Liver (tissue), 9 donors: ENCODE data around the gene CD68. TPM values are rescaled to one million over a fixed set of nuclear protein-coding genes. Genes with fewer than 3 reads are reported as not detected.
A peak's percentile ranks its signal among the peaks of the same experiment; 100 is the strongest.

Experiments used
- DNase-seq: peaks from one replicate; pipeline ENCODE4 v3.0.0-alpha.2; 2017; ENCODE audit warnings: low spot score
- H3K27ac ChIP-seq, 2 donors: one replicate each; pipeline ENCODE4 v1.7.0; 2013; ENCODE audit warnings: inconsistent platforms in 2 of 2, low read length in 2 of 2, control low read depth in 1 of 2, low read depth in 1 of 2, mild to moderate bottlenecking in 1 of 2
- H3K27me3 ChIP-seq, 4 donors: one replicate each; pipeline versions ENCODE4 v1.6.1 to v1.7.0; 2013; ENCODE audit warnings: low read length in 3 of 4, inconsistent platforms in 1 of 4, mild to moderate bottlenecking in 1 of 4, moderate library complexity in 1 of 4; ENCODE audit not compliant: control insufficient read depth in 4 of 4, insufficient read depth in 4 of 4
- H3K36me3 ChIP-seq, 4 donors: one replicate each; pipeline versions ENCODE4 v1.6.1 to v1.7.0; 2013; ENCODE audit warnings: low read length in 3 of 4, mild to moderate bottlenecking in 3 of 4, low read depth in 1 of 4, moderate library complexity in 1 of 4; ENCODE audit not compliant: control insufficient read depth in 4 of 4, insufficient read depth in 3 of 4
- H3K4me1 ChIP-seq, 4 donors: one replicate each; pipeline versions ENCODE4 v1.6.1 to v1.7.0; 2013; ENCODE audit warnings: low read length in 3 of 4, mild to moderate bottlenecking in 3 of 4, moderate library complexity in 1 of 4; ENCODE audit not compliant: control insufficient read depth in 4 of 4, insufficient read depth in 4 of 4
- H3K4me3 ChIP-seq, 3 donors: one replicate each; pipeline versions ENCODE4 v1.6.1 to v1.7.0; 2013; ENCODE audit warnings: low read length in 3 of 3, control low read depth in 1 of 3, low read depth in 1 of 3, mild to moderate bottlenecking in 1 of 3
- H3K9ac ChIP-seq, 2 donors: one replicate each; pipeline ENCODE4 v1.7.0; 2013; ENCODE audit warnings: low read length in 2 of 2, mild to moderate bottlenecking in 2 of 2, moderate library complexity in 2 of 2, control low read depth in 1 of 2, low read depth in 1 of 2
- H3K9me3 ChIP-seq, 4 donors: one replicate each; pipeline versions ENCODE4 v1.6.1 to v1.7.0; 2013; ENCODE audit warnings: low read length in 3 of 4; ENCODE audit not compliant: control insufficient read depth in 4 of 4
- FOXA1 ChIP-seq: IDR thresholded peaks from 2 replicates; pipeline ENCODE4 v1.6.1; 2016; ENCODE audit warnings: antibody characterized with exemption
- FOXA2 ChIP-seq: IDR thresholded peaks from 2 replicates; pipeline ENCODE4 v1.6.1; 2016; ENCODE audit warnings: antibody characterized with exemption
- HNF4A ChIP-seq, 2 donors: conservative IDR thresholded peaks; 2 replicates each; pipeline ENCODE4 v1.6.1; 2016; ENCODE audit warnings: antibody characterized with exemption in 2 of 2, mild to moderate bottlenecking in 2 of 2
- HNF4G ChIP-seq: IDR thresholded peaks from 2 replicates; pipeline ENCODE4 v1.6.1; 2016; ENCODE audit warnings: antibody characterized with exemption
- JUND ChIP-seq, 2 donors: IDR thresholded peaks; 2 replicates each; pipeline ENCODE4 v1.6.1; 2016; ENCODE audit warnings: antibody characterized with exemption in 2 of 2
- NR2F2 ChIP-seq: IDR thresholded peaks from 2 replicates; pipeline ENCODE4 v1.6.1; 2016; ENCODE audit warnings: antibody characterized with exemption
- RAD21 ChIP-seq, 2 donors: IDR thresholded peaks; 2 replicates each; pipeline ENCODE4 v1.6.1; 2016; ENCODE audit warnings: antibody characterized with exemption in 2 of 2, mild to moderate bottlenecking in 2 of 2
- SP1 ChIP-seq: IDR thresholded peaks from 2 replicates; pipeline ENCODE4 v1.6.1; 2018; ENCODE audit warnings: antibody characterized with exemption, mild to moderate bottlenecking
- TAF1 ChIP-seq: conservative IDR thresholded peaks from 2 replicates; pipeline ENCODE4 v1.6.1; 2016; ENCODE audit warnings: antibody characterized with exemption, mild to moderate bottlenecking
- YY1 ChIP-seq: IDR thresholded peaks from 2 replicates; pipeline ENCODE4 v1.6.1; 2016; ENCODE audit warnings: antibody characterized with exemption, mild to moderate bottlenecking
- WGBS: extraction: QIAGEN DNeasy Blood & Tissue Kit; methylation state at CpG from one replicate; pipeline ENCODE4 v1.1.7; 2013; 5-methylcytosine and 5-hydroxymethylcytosine counted together
- polyA plus RNA-seq, 2 donors: library from polyadenylated mRNA; stranded (reverse) in 1 of 2; unstranded in 1 of 2; fragments of 200-250 nt in 1 of 2; fragments of >200 nt in 1 of 2; fragmentation: Nextera tagmentation in 1 of 2; extraction: Ambion mirVana in 1 of 2; gene quantifications; one replicate each; pipeline versions ENCODE4 v1.2.1 to v1.2.3, GENCODE V29; 2013 to 2015
- total RNA-seq, 2 donors: library from RNA; depleted of rRNA; stranded (reverse); fragments of >200 nt; gene quantifications; one replicate each; pipeline ENCODE4 v1.2.3, GENCODE V29; 2014
- TF ChIP-seq, protein P1 (sequence below): fragments of 150-350 bp; IDR thresholded peaks from 2 replicates; pipeline ENCODE4 v1.5.1; 2017; ENCODE audit warnings: improper control_type of control experiment, low read depth, low read length; ENCODE audit not compliant: missing input control
- TF ChIP-seq, protein P2 (sequence below): IDR thresholded peaks from 2 replicates; pipeline ENCODE4 v1.6.1; 2016; ENCODE audit warnings: antibody characterized with exemption
- TF ChIP-seq, protein P3 (sequence below): IDR thresholded peaks from 2 replicates; pipeline ENCODE4 v1.6.1; 2016; ENCODE audit warnings: antibody characterized with exemption
- TF ChIP-seq, protein P4 (sequence below): IDR thresholded peaks from 2 replicates; pipeline ENCODE4 v1.6.1; 2016; ENCODE audit warnings: antibody characterized with exemption
- donor health status: healthy.
- donor health status: healthy.
- donor health status: healthy.
- donor health status: healthy.
- donor health status: healthy.

CD68 gene
- total and polyA plus RNA-seq, 4 donors = 14.2 to 88.6 (median 33.1) TPM

DNA sequence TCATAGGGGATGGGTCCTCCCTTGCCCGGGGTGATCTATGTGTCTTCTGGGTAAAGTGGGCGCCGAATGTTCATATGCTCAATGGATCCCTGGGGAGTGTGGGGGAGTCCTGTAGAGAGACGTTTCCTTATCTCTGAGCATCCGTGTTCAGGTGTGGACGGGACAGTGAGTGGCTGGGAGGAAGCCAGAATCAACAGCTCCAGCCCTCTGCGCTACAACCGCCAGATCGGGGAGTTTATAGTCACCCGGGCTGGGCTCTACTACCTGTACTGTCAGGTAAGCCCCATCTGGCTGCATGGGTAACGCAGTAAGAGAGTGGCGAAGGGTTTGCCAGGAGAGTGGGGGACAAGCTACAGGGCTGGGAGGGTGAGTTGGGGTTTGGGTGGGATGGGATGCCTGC is 22.8 kb upstream of the CD68 start:
- no peak for DNase-seq
- 79% methylated on average over 12 of the region's 12 CpGs for WGBS
- no peak overlapping the region for H3K9ac ChIP-seq
- H3K4me1 ChIP-seq = peaks cover 8 to 41% (median 27%) of the 10 kb centered on the region in 4 donors
- no peaks in the 10 kb centered on the region for H3K9me3 ChIP-seq
- no peaks in the 10 kb centered on the region for H3K27me3 ChIP-seq
- H3K27ac ChIP-seq = no peak overlapping the region
- H3K4me3 ChIP-seq = no peak overlapping the region
- no peaks in the 10 kb centered on the region for H3K36me3 ChIP-seq
- TF ChIP-seq, protein P1, sequence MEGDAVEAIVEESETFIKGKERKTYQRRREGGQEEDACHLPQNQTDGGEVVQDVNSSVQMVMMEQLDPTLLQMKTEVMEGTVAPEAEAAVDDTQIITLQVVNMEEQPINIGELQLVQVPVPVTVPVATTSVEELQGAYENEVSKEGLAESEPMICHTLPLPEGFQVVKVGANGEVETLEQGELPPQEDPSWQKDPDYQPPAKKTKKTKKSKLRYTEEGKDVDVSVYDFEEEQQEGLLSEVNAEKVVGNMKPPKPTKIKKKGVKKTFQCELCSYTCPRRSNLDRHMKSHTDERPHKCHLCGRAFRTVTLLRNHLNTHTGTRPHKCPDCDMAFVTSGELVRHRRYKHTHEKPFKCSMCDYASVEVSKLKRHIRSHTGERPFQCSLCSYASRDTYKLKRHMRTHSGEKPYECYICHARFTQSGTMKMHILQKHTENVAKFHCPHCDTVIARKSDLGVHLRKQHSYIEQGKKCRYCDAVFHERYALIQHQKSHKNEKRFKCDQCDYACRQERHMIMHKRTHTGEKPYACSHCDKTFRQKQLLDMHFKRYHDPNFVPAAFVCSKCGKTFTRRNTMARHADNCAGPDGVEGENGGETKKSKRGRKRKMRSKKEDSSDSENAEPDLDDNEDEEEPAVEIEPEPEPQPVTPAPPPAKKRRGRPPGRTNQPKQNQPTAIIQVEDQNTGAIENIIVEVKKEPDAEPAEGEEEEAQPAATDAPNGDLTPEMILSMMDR = no peak
- TF ChIP-seq YY1 (no peak), JUND (IDR thresholded peaks at IDR 0.05) (no peak), HNF4G (no peak), TAF1 (no peak), FOXA1 (no peak), FOXA2 (no peak), NR2F2 (no peak), RAD21 (IDR thresholded peaks at IDR 0.05) (no peak), SP1 (no peak)
- TF ChIP-seq, protein P2, sequence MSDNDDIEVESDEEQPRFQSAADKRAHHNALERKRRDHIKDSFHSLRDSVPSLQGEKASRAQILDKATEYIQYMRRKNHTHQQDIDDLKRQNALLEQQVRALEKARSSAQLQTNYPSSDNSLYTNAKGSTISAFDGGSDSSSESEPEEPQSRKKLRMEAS = no peak
- TF ChIP-seq, protein P3, sequence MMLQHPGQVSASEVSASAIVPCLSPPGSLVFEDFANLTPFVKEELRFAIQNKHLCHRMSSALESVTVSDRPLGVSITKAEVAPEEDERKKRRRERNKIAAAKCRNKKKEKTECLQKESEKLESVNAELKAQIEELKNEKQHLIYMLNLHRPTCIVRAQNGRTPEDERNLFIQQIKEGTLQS = no peak
- TF ChIP-seq, protein P4, sequence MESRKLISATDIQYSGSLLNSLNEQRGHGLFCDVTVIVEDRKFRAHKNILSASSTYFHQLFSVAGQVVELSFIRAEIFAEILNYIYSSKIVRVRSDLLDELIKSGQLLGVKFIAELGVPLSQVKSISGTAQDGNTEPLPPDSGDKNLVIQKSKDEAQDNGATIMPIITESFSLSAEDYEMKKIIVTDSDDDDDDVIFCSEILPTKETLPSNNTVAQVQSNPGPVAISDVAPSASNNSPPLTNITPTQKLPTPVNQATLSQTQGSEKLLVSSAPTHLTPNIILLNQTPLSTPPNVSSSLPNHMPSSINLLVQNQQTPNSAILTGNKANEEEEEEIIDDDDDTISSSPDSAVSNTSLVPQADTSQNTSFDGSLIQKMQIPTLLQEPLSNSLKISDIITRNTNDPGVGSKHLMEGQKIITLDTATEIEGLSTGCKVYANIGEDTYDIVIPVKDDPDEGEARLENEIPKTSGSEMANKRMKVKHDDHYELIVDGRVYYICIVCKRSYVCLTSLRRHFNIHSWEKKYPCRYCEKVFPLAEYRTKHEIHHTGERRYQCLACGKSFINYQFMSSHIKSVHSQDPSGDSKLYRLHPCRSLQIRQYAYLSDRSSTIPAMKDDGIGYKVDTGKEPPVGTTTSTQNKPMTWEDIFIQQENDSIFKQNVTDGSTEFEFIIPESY = no peak

DNA sequence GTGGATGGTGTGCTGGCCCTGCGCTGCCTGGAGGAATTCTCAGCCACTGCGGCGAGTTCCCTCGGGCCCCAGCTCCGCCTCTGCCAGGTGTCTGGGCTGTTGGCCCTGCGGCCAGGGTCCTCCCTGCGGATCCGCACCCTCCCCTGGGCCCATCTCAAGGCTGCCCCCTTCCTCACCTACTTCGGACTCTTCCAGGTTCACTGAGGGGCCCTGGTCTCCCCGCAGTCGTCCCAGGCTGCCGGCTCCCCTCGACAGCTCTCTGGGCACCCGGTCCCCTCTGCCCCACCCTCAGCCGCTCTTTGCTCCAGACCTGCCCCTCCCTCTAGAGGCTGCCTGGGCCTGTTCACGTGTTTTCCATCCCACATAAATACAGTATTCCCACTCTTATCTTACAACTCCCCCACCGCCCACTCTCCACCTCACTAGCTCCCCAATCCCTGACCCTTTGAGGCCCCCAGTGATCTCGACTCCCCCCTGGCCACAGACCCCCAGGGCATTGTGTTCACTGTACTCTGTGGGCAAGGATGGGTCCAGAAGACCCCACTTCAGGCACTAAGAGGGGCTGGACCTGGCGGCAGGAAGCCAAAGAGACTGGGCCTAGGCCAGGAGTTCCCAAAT is 22.2 kb upstream of the CD68 start:
- H3K9me3 ChIP-seq = no peaks in the 10 kb centered on the region
- no peak for DNase-seq
- no peak overlapping the region for H3K4me3 ChIP-seq
- H3K4me1 ChIP-seq = peaks cover 8 to 42% (median 28%) of the 10 kb centered on the region in 4 donors
- H3K36me3 ChIP-seq = no peaks in the 10 kb centered on the region
- H3K9ac ChIP-seq = peak overlapping the region in 1 of 2 donors; percentile 20
- TF ChIP-seq HNF4A (conservative IDR thresholded peaks at IDR 0.05) (no peak), RAD21 (IDR thresholded peaks at IDR 0.05) (no peak)
- TF ChIP-seq, protein P4 = no peak
- H3K27ac ChIP-seq = peak overlapping the region; percentile 24 to 94
- no peaks in the 10 kb centered on the region for H3K27me3 ChIP-seq
- 79% methylated on average over 19 of the region's 19 CpGs for WGBS
